HG02588 (cell line): Measurements from ENCODE around the gene DOP1B.
"Not testable (repeated sequence)": the region's sequence is repeated elsewhere in the genome, so short reads cannot be mapped to it uniquely, and the experiment has no call there.

Experiments
- ATAC-seq: cut with Tn5 transposase; IDR thresholded peaks from one replicate; pipeline ENCODE4 v1.9.1; 2021; ENCODE audit warnings: mild to moderate bottlenecking, moderate library complexity; ENCODE audit not compliant: unreplicated experiment

Gene DOP1B

DNA sequence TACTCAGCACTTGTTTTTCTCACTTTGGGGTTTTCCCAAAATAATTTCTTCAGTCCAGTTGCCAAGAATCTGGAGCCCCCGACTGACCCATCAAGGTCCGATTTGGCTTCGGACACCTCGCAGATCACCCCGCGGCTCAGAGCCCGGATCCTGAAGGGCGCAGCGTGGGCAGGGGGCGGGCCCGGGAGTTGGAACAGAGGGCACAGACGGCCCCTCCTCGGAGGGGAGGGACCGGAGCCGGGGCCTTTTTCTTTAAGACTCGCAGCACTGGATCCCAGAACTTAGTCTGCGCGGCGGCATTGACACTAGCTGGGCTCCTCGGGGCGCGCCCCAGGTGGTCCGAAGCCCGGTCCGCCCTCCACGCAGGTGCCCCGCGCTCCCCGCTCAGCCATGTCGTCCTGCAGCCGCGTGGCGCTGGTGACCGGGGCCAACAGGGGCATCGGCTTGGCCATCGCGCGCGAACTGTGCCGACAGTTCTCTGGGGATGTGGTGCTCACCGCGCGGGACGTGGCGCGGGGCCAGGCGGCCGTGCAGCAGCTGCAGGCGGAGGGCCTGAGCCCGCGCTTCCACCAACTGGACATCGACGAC is 21.7 kb upstream of the DOP1B start, which contains the start of gene CBR3:
Gene CBR3, plus strand, starts transcription at position 277 of the 588 bp plus-strand sequence. Its CDS starts 114 bp downstream, at position 391.
- no peak for ATAC-seq

DNA sequence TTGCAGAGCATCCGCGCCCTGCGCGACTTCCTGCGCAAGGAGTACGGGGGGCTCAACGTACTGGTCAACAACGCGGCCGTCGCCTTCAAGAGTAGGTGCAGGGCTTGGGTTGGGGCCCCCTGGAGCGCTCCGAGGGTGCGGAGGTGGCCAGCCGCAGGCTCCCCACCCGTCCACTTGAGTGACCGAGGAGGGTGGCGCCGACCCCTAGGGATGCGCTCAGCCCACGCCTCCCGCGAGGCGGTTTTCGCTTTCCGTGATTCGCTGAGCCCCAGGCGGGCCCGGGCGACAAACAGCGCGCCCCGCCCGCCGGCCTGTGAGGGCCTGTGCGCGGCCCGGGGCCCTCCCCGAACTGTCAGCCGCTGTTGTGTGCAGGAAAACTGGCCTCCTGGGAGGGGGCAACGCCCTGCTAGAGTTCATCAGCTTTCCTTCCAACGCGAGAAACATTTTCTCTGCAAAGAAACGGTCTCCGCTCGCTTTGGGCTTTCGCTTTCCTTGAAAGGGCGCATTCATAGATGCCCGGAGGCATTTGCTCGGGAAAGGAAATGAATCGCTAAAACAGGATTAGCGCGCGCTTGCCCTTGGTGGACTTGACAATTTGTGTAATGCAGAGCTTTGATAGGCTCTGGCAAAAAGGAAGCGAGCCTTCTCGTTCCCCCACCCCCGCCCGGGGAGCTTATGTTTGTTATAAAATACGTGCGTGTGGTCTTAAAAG is 21.1 kb upstream of the DOP1B start:
- no peak for ATAC-seq

- not testable (repeated sequence) for ATAC-seq
Measured at GRCh38 chr21:36139791-36140190, 16.8 kb upstream of the DOP1B start.

- ATAC-seq = peak; percentile 70
Measured at GRCh38 chr21:36141513-36141925, 15.1 kb upstream of the DOP1B start.

DNA sequence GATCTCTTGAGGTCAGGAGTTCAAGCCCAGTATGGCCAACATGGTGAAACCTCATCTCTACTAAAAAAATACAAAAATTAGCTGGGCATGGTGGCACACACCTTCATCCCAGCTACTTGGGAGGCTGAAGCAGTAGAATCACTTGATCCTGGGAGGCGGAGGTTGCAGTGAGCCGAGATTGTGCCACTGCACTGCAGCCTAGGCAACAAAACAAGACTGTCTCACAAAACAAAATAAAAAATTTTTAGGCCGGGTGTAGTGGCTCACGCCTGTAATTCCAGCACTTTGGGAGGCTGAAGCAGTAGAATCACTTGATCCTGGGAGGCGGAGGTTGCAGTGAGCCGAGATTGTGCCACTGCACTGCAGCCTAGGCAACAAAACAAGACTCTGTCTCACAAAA is 12.4 kb upstream of the DOP1B start:
- ATAC-seq = not testable (repeated sequence)

DNA sequence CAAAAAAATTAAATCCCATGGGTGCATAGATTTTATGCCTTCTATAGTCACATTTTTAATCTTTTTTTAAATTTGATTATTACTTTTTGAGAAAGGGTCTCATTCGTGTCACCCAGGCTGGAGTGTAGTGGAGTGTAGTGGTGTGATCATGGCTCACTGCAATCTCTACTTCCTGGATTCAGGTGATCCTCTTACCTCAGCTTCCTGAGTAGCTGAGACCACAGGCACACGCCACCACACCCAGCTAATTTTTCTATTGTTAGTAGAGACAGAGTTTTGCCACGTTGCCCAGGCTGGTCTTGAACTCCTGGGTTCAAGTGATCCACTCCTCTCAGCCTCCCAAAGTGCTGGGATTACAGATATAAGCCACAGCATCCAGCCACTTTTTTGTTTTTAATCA is 11.4 kb upstream of the DOP1B start:
- ATAC-seq = no peak

DNA sequence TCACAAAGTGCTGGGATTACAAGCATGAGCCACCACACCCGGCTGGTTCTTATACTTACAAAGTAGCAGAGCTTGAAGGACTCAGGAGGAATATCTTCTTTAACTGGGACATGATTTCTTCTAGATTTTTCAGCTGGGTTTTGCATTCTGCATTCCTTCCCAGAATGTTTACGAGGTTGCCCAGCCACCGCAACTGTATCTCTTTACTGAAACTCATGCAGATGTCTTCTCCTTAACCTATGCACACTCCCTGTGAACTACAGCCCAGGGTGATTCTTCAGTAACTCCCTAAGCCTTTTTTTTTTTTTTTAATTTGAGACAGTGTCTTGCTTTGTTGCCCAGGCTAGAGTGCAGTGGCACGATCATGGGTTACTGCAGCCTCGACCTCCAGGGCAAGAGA is 8.7 kb upstream of the DOP1B start:
- no peak for ATAC-seq

- ATAC-seq = no peak
Measured at GRCh38 chr21:36148886-36149285, 7.7 kb upstream of the DOP1B start.

DNA sequence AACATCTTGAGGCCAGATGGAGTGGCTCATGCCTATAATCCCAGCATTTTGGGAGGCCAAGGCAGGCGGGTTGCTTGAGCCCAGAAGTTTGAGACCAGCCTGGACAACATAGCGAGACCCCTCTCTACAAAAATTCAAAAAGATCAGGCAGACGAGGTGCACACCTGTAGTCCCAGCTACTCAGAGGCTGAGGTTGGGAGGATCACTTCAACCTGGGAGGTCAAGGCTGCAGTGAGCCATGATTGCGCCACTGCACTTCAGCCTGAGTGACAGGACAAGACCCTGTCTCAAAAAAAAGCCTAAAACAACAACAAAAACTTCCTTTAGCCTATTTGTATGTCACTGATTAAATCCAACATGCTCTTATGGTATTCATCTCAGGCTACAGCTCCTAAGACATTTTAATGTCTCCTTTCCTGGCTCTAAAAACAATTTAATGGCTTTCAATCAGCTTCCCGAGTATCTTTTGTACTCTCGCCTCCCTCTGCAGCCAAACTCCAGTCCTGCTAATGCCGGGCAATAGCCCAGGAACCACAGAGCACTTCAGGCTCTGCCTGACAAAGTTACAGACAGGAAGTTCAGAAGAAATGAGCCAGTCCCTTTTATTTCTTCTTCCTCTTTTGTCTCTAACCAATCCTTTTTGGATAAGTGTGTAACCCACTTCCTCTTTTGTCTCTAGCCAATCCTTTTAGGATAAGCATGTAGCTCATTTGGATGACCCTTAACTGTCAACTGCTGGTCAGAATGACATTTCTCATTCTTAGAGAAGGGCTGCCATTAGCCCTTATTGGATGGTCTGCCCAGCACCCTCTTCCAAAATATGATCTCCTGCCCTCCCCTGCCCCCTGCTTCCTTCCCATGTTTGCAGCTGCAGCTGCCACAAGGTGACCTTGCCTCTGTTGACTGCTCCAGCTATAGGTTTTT is 6.6 kb upstream of the DOP1B start:
- ATAC-seq = no peak

DNA sequence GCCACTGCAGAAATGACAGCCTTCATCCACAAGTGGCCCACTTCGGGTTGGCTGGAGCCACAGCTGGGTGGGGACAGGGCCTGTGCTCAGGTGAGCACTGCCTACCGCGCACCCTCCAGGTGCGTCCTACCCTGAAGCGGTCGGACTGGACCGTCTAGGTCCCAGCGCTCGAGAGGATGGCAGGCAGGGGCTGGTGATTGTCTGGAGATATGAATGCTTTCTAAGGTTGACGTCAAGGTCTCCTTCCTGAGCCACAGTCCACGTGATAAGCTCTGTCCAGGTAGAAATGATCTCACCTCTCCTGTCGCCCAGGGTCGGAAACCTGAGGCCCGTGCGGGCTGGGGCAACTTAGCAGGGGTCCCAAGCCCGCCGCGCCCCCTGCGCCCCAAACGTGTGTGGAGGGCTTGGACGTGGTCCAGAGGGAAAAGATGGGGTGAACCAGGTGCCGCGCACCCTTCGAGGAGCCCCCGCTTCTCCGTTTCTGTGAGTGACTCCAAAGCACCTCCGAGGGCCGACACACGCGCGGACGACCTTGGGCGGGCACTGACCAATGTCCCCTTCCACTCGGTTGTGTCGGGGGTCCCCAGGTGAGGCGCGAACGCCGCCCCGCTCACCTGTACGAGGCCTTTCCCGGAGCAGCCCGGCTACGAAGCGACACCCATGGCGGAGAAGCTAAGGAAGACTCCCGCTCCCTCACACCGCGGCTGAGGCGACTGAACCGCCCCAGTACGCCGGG is 853 bp upstream of the DOP1B start:
- ATAC-seq = no peak

- peak; percentile 88 for ATAC-seq
Measured at GRCh38 chr21:36156339-36156814, 247 bp upstream of the DOP1B start.

- ATAC-seq = no peak
Measured at GRCh38 chr21:36159356-36159921, 2.8 kb downstream of the DOP1B start.

DNA sequence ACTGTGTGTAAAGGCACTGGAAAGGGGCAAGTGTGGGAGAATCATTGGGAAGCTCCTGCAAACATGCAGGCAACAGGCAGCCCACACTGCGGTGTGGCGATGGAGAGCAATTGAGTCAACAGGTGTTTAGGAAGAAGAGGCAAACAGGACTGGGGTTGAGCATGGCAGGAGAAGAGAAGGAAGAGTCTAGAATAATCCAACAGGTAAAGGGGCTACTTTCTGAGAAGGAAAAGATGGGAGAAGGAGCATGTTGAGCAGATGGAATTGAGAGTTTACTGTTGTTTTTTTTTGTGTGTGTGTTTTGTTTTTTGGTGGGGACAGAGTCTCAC is 4.2 kb downstream of the DOP1B start:
- no peak for ATAC-seq

DNA sequence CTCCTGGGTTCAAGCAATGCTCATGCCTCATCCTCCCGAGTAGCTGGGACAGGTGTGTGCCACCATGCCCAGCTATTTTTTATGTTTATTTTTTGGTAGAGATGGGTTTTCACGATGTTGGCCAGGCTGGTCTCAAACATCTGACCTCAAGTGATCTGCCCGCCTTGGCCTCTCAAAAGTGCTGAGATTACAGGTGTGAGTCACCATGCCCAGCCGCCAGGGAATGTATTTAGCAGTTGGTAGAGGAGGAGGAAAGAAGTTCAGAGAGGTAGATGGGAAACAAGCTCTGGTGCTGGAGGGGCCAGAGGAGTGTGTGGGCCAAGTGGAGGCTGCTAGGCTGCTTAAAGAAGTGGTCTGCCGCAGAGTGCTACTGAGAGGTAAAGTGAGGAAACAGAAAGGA is 6.0 kb downstream of the DOP1B start:
- ATAC-seq = no peak

DNA sequence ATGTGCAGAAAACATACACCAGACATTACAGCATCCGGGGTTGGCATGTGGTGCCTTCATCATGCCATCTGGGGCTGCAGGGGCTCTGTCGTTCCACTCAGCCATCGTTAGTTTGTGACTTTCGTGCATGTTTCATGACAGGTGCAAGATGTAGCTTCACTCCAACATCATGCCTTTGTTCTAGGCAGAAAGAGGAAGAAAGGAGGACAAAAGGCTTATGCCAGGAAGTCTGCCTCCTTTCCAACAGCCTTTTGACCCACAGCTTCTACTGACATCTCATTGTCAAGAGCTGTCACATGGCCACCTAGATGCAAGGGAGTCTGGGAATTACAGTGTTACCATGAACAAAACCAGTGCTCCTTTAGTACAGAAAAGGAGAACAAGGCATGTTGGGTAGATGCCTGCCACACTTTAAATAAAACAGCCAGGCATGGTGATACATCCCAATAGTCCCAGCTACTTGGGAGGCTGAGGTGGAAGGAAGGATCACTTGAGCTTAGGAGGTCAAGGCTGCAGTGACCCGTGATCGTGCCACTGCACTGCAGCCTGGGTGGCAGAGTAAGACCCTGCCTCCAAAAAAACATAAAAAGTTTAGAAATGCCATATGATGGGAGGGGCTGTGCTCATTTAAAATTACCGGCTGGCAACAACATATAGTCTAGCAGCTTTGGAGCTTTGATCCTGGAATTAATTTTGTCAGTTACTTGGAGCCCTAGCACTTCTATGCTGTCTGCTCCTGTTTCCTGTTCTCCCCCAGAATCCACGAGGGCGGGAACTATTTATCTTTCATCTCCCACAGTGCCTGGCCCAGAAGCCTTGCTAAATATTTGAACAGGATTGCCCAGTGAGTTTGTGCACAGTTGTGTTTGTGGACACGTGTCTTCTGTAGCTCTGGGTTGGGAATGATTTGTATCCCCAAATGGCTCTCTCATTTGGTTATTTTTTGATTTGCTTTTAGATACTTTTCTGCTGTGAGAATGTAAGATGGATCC is 7.4 kb downstream of the DOP1B start:
- no peak for ATAC-seq

GRCh38 chr21:36165356-36165755 is 8.7 kb downstream of the DOP1B start:
- ATAC-seq = no peak

- ATAC-seq = no peak
Measured at GRCh38 chr21:36166705-36167104, 10.1 kb downstream of the DOP1B start.

DNA sequence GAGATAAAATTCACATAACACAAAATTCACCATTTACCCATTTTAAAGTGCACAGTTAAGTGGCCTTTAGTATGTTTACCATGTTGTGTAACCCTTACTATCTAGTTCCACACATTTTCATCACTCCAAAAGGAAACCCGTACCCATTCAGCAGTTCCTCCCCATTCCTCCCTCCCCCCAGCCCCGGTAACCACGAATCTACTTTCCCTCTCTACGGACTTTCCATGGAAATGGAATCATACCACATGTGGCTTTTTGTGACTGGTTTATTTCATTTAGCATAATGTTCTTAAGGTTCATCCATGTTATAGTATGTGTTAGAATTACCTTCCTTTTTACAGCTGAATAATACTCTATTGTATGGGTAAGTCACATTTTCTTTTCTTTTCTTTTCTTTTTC is 10.9 kb downstream of the DOP1B start:
- ATAC-seq = no peak

GRCh38 chr21:36169470-36170128 is 13.0 kb downstream of the DOP1B start:
- no peak for ATAC-seq
